Thyroid gland (tissue), 4 donors: ENCODE data around the gene OSBP2. TPM values are rescaled to one million over a fixed set of nuclear protein-coding genes. Genes with fewer than 3 reads are reported as not detected.

ENCODE experiments used
- DNase-seq, 2 donors: peaks; one replicate each; pipeline ENCODE4 v3.0.0-alpha.2; 2019
- H3K27ac ChIP-seq, 3 donors: fragments of 200-600 bp; sonication (generic); 1 replicate in 2 of 3; 2 replicates in 1 of 3; pipeline ENCODE4 v1.5.1; 2016 to 2019; ENCODE audit warnings: mild to moderate bottlenecking in 1 of 3, moderate library complexity in 1 of 3
- H3K27me3 ChIP-seq: fragments of 200-600 bp; sonication (generic); one replicate; pipeline ENCODE4 v1.5.1; 2019
- H3K36me3 ChIP-seq, 2 donors: fragments of 200-600 bp; sonication (generic); one replicate each; pipeline ENCODE4 v1.5.1; 2016 to 2019
- H3K4me1 ChIP-seq, 2 donors: fragments of 200-600 bp; sonication (generic); one replicate each; pipeline ENCODE4 v1.5.1; 2017 to 2019
- H3K4me3 ChIP-seq, 3 donors: fragments of 200-600 bp; sonication (generic); replicated peaks in 1 of 3; 1 replicate in 2 of 3; 2 replicates in 1 of 3; pipeline ENCODE4 v1.5.1; 2016; ENCODE audit warnings: mild to moderate bottlenecking in 1 of 3
- H3K9me3 ChIP-seq: fragments of 200-600 bp; sonication (generic); one replicate; pipeline ENCODE4 v1.5.1; 2017
- POLR2A ChIP-seq, 2 donors: fragments of 450-650 bp; IDR thresholded peaks; one replicate each; pipeline ENCODE4 v1.6.1; 2017; ENCODE audit warnings: antibody characterized with exemption in 2 of 2, mild to moderate bottlenecking in 2 of 2, moderate library complexity in 1 of 2
- WGBS, 2 donors: methylation state at CpG; one replicate each; pipeline ENCODE4 v1.1.5; 2017; 5-methylcytosine and 5-hydroxymethylcytosine counted together
- intact Hi-C: fragments of 100-400 bp; cut with DNase I; formaldehyde crosslinking; loops from one replicate; pipeline ENCODE4 v1.15.1; 2023
- total RNA-seq, 4 donors: library from RNA; depleted of rRNA; stranded (reverse); fragments of >200 nt; gene quantifications; one replicate each; pipeline ENCODE4 v1.2.3, GENCODE V29; 2016
- TF ChIP-seq, protein P1 (sequence below), 6 experiments: fragments of 200-600 bp in 3 of 6; fragments of 450-650 bp in 3 of 6; sonication (generic) in 3 of 6; IDR thresholded peaks; one replicate each; pipeline ENCODE4 v1.5.1; 2016 to 2019; ENCODE audit warnings: antibody characterized with exemption in 6 of 6, mild to moderate bottlenecking in 2 of 6, inconsistent platforms in 1 of 6, moderate library complexity in 1 of 6

Gene OSBP2
- total RNA-seq, 4 donors from 2014 or later: 7.8 to 13.4 (median 11.5) TPM

- Histone ChIP-seq H3K27me3 (no peaks in the 10 kb centered on the region), H3K4me3 (no peak overlapping the region), H3K4me1 (no peaks in the 10 kb centered on the region), H3K9me3 (no peaks in the 10 kb centered on the region), H3K27ac (no peak overlapping the region), H3K36me3 (no peaks in the 10 kb centered on the region)
- no peak for TF ChIP-seq POLR2A (IDR thresholded peaks at IDR 0.05)
- TF ChIP-seq, protein P1, sequence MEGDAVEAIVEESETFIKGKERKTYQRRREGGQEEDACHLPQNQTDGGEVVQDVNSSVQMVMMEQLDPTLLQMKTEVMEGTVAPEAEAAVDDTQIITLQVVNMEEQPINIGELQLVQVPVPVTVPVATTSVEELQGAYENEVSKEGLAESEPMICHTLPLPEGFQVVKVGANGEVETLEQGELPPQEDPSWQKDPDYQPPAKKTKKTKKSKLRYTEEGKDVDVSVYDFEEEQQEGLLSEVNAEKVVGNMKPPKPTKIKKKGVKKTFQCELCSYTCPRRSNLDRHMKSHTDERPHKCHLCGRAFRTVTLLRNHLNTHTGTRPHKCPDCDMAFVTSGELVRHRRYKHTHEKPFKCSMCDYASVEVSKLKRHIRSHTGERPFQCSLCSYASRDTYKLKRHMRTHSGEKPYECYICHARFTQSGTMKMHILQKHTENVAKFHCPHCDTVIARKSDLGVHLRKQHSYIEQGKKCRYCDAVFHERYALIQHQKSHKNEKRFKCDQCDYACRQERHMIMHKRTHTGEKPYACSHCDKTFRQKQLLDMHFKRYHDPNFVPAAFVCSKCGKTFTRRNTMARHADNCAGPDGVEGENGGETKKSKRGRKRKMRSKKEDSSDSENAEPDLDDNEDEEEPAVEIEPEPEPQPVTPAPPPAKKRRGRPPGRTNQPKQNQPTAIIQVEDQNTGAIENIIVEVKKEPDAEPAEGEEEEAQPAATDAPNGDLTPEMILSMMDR (IDR thresholded peaks at IDR 0.05): peak; percentile 57 to 91 (median 78)
- intact Hi-C loops: loop anchor here (2.0 kb wide), 1 partner anchor 286 kb away; the partner anchor contains the start of gene SLC35E4
- DNase-seq: peak; percentile 75 to 83
- WGBS, 2 donors: 2 to 3% methylated on average over 9 of the region's 9 CpGs
Measured at GRCh38 chr22:30920407-30920806, 225.7 kb downstream of the OSBP2 start.

- Histone ChIP-seq H3K4me1 (no peaks in the 10 kb centered on the region), H3K27ac (no peak overlapping the region), H3K9me3 (no peaks in the 10 kb centered on the region), H3K4me3 (peak overlapping the region in 1 of 3 donors; percentile 3), H3K36me3 (peaks cover 0 to 3% of the 10 kb centered on the region in 2 donors), H3K27me3 (no peaks in the 10 kb centered on the region)
- no peak for TF ChIP-seq POLR2A (IDR thresholded peaks at IDR 0.05)
- TF ChIP-seq, protein P1 (IDR thresholded peaks at IDR 0.05): no peak
- no peak for DNase-seq
- 69 to 73% methylated on average over 6 of the region's 6 CpGs for WGBS, 2 donors
- intact Hi-C loops: loop anchor here (2.0 kb wide), 1 partner anchor 286 kb away; the partner anchor contains the start of gene SLC35E4
Measured at GRCh38 chr22:30921108-30921507, 226.4 kb downstream of the OSBP2 start.

GRCh38 chr22:30922151-30922611, 227.5 kb downstream of the OSBP2 start:
- no peaks in the 10 kb centered on the region for H3K4me1 ChIP-seq
- H3K9me3 ChIP-seq: no peaks in the 10 kb centered on the region
- no peak overlapping the region for H3K27ac ChIP-seq
- H3K27me3 ChIP-seq: no peaks in the 10 kb centered on the region
- peaks cover under 1 to 13% of the 10 kb centered on the region in 2 donors for H3K36me3 ChIP-seq
- intact Hi-C loops: no loop called here
- H3K4me3 ChIP-seq: peak overlapping the region in 1 of 3 donors; percentile 3
- WGBS, 2 donors: 31 to 57% methylated on average over 27 to 34 of the region's 34 CpGs
- TF ChIP-seq, protein P1 (IDR thresholded peaks at IDR 0.05): no peak
- TF ChIP-seq POLR2A (IDR thresholded peaks at IDR 0.05): no peak
- peak; percentile 47 to 68 for DNase-seq

DNA sequence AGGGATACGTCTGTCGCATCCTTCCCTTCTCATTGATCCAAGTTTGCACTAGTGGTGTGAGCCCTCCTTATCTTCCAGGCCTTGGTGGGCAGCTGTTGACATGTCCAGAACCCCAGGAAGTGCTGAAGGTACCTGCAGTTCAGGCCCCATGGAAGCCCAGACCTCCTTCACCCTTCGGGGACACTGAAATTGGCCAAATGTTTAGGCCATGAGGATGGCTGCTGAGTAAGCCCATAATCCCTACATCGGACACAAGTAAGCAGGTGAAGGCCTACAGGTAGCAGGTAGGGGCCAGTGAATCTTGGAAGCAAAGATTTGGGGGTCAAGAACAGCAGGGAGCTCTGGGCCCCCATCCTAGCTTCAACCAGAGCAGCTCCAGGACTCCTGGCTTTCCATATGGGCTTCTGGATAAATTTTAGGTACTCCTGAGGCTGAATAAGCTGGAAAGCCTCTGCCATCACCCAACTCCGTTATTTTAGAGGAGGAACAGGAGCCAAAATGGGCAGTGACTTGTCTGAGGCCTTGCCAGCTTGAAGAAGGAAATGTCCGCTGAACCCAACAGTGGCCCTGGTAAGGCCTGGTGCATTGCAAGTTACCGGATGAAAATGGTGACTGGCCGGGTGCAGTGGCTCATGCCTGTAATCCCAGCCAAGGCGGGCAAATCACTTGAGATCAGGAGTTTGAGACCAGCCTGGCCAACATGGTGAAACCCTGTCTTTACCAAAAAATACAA, 228.7 kb downstream of the OSBP2 start:
- Histone ChIP-seq H3K9me3 (no peaks in the 10 kb centered on the region), H3K27me3 (no peaks in the 10 kb centered on the region), H3K4me1 (no peaks in the 10 kb centered on the region), H3K27ac (no peak overlapping the region), H3K4me3 (no peak overlapping the region), H3K36me3 (peaks cover 12 to 24% of the 10 kb centered on the region in 2 donors)
- TF ChIP-seq, protein P1 (IDR thresholded peaks at IDR 0.05): no peak
- TF ChIP-seq POLR2A (IDR thresholded peaks at IDR 0.05): no peak
- DNase-seq: no peak
- intact Hi-C loops: no loop called here
- WGBS, 2 donors: 89 to 90% methylated on average over 6 to 9 of the region's 9 CpGs

- peaks cover 33 to 45% of the 10 kb centered on the region in 2 donors for H3K36me3 ChIP-seq
Measured at GRCh38 chr22:30925667-30926066, 231.0 kb downstream of the OSBP2 start.

More at GRCh38 chr22:30925667-30926066, 231.0 kb downstream of the OSBP2 start:
- Histone ChIP-seq H3K27ac (no peak overlapping the region), H3K27me3 (no peaks in the 10 kb centered on the region), H3K4me1 (no peaks in the 10 kb centered on the region), H3K9me3 (no peaks in the 10 kb centered on the region), H3K4me3 (no peak overlapping the region)
- TF ChIP-seq, protein P1 (IDR thresholded peaks at IDR 0.05): no peak
- TF ChIP-seq POLR2A (IDR thresholded peaks at IDR 0.05): no peak
- WGBS, 2 donors: 94 to 95% methylated on average over 5 of the region's 5 CpGs
- DNase-seq: no peak
- intact Hi-C loops: no loop called here
